Measurements from ENCODE around the gene PKN1. TPM values are rescaled to one million over a fixed set of nuclear protein-coding genes. Genes with fewer than 3 reads are reported as not detected.

The PKN1 gene
- total and polyA plus RNA-seq, 8 donors: 50.5 to 91.5 (median 64.2) TPM

- Histone ChIP-seq H3K4me3 (no peak overlapping the region), H3K4me1 (peaks cover 0 to 9% (median 0%) of the 10 kb centered on the region in 3 donors), H3K27ac (no peak overlapping the region), H3K9me3 (no peaks in the 10 kb centered on the region), H3K36me3 (peaks cover 0 to under 1% (median 0%) of the 10 kb centered on the region in 3 donors), H3K27me3 (no peaks in the 10 kb centered on the region)
- DNase-seq (no peak), ATAC-seq (no peak), FAIRE-seq (no peak)
- no peak for TF ChIP-seq CTCF (IDR thresholded peaks at IDR 0.05)
- intact Hi-C loops (cut with DNase I): no loop called here
- WGBS, 2 donors: 93 to 96% methylated on average over 7 of the region's 7 CpGs
Observed at GRCh38 chr19:14437578-14438140, 4.6 kb downstream of the PKN1 start.

- 78 to 84% methylated on average over 9 of the region's 9 CpGs for WGBS, 2 donors
- no peaks in the 10 kb centered on the region for H3K27me3 ChIP-seq
- no peaks in the 10 kb centered on the region for H3K9me3 ChIP-seq
- peaks cover 0 to 9% (median 0%) of the 10 kb centered on the region in 3 donors for H3K4me1 ChIP-seq
- no peak for TF ChIP-seq CTCF (IDR thresholded peaks at IDR 0.05)
- H3K4me3 ChIP-seq: no peak overlapping the region
- ATAC-seq: no peak
- DNase-seq: no peak
- FAIRE-seq: no peak
- H3K36me3 ChIP-seq: peaks cover 0 to 14% (median 9%) of the 10 kb centered on the region in 3 donors
- no peak overlapping the region for H3K27ac ChIP-seq
- intact Hi-C loops (cut with DNase I): no loop called here
Observed at GRCh38 chr19:14439014-14439413, 5.9 kb downstream of the PKN1 start.

- 72 to 86% methylated on average over 9 of the region's 9 CpGs for WGBS, 2 donors
- H3K4me3 ChIP-seq: peak overlapping the region in 1 of 4 donors; percentile 28
- H3K27ac ChIP-seq: no peak overlapping the region
- no peaks in the 10 kb centered on the region for H3K9me3 ChIP-seq
- peaks cover 0 to 24% (median 16%) of the 10 kb centered on the region in 3 donors for H3K36me3 ChIP-seq
- H3K27me3 ChIP-seq: no peaks in the 10 kb centered on the region
- intact Hi-C loops (cut with DNase I): no loop called here
- peaks cover 0 to 3% (median 0%) of the 10 kb centered on the region in 3 donors for H3K4me1 ChIP-seq
- no peak for TF ChIP-seq CTCF (IDR thresholded peaks at IDR 0.05)
- no peak for FAIRE-seq
- peak in 2 of 6 donors; percentile 61 to 66 for DNase-seq
- ATAC-seq: peak in 3 of 4 donors; percentile 39 to 73 (median 67)
Observed at GRCh38 chr19:14440049-14440448, 6.9 kb downstream of the PKN1 start.

GRCh38 chr19:14441041-14441938 lies 8.2 kb downstream of the PKN1 start:
- Histone ChIP-seq H3K4me1 (peaks cover 0 to 3% (median 0%) of the 10 kb centered on the region in 3 donors), H3K9me3 (no peaks in the 10 kb centered on the region), H3K27me3 (no peaks in the 10 kb centered on the region), H3K27ac (no peak overlapping the region), H3K36me3 (peaks cover 4 to 28% (median 26%) of the 10 kb centered on the region in 3 donors), H3K4me3 (no peak overlapping the region)
- ATAC-seq (no peak), FAIRE-seq (no peak), DNase-seq (peak in 1 of 6 donors; percentile 69)
- 89 to 90% methylated on average over 22 to 34 of the region's 34 CpGs for whole genome bisulfite sequencing, 2 donors
- TF ChIP-seq CTCF (IDR thresholded peaks at IDR 0.05): no peak
- intact Hi-C loops (cut with DNase I): no loop called here

All from pancreas (tissue), 10 donors.